SU-DHL-6 (cell line): ENCODE results near the gene ZSWIM7.

Experiments used
- H2AFZ ChIP-seq: fragments of 200-600 bp; sonication (generic); 2 replicates; pipeline ENCODE4 v1.6.1; 2014; ENCODE audit warnings: low read depth, mild to moderate bottlenecking, moderate library complexity, mixed read lengths, antibody characterized with exemption, low read length; ENCODE audit not compliant: severe bottlenecking
- H3F3A ChIP-seq: fragments of 200-600 bp; shearing (Covaris generic); 2 replicates; pipeline ENCODE4 v1.6.0; 2016; ENCODE audit warnings: antibody characterized with exemption, mild to moderate bottlenecking; ENCODE audit not compliant: insufficient read depth
- H3K27ac ChIP-seq: fragments of 200-600 bp; sonication (generic); 2 replicates; pipeline ENCODE4 v1.5.1; 2016; ENCODE audit warnings: low read depth, mild to moderate bottlenecking, low read length, moderate library complexity, mixed read lengths
- H3K27me3 ChIP-seq: fragments of 200-600 bp; sonication (generic), shearing (Covaris generic); 2 replicates; pipeline ENCODE4 v1.6.0; 2014; ENCODE audit warnings: mild to moderate bottlenecking, low read length
- H3K36me3 ChIP-seq: fragments of 200-600 bp; sonication (generic); 2 replicates; pipeline ENCODE4 v1.6.1; 2014; ENCODE audit warnings: mild to moderate bottlenecking, low read length, mixed read lengths
- H3K4me2 ChIP-seq: fragments of 300-600, 200-600 bp; shearing (Covaris generic), sonication (generic); 2 replicates; pipeline ENCODE4 v1.6.0; 2014; ENCODE audit warnings: low read length, low read depth, mild to moderate bottlenecking; ENCODE audit not compliant: poor library complexity, severe bottlenecking
- H3K4me3 ChIP-seq: fragments of 200-600 bp; sonication (generic); 2 replicates; pipeline ENCODE4 v1.5.1; 2014; ENCODE audit warnings: antibody characterized with exemption, low read length, mild to moderate bottlenecking, mixed read lengths; ENCODE audit not compliant: insufficient read depth, poor library complexity, severe bottlenecking
- H3K79me2 ChIP-seq: fragments of 200-600 bp; sonication (generic); 2 replicates; pipeline ENCODE4 v1.6.1; 2014; ENCODE audit warnings: mild to moderate bottlenecking, low read length, moderate library complexity; ENCODE audit not compliant: insufficient read depth
- H3K9ac ChIP-seq: fragments of 200-600 bp; sonication (generic); 2 replicates; pipeline ENCODE4 v1.7.0; 2014; ENCODE audit warnings: mild to moderate bottlenecking, low read length
- H3K9me2 ChIP-seq: fragments of 200-600 bp; sonication (generic); replicated peaks from 2 replicates; pipeline ENCODE4 v1.6.1; 2014; ENCODE audit warnings: low read length; ENCODE audit not compliant: insufficient read depth
- H3K9me3 ChIP-seq: fragments of 200-600 bp; sonication (generic); 2 replicates; pipeline ENCODE4 v1.6.1; 2014; ENCODE audit warnings: low read length, mixed read lengths; ENCODE audit not compliant: insufficient read depth
- H4K20me1 ChIP-seq: fragments of 200-600 bp; sonication (generic); 2 replicates; pipeline ENCODE4 v1.6.1; 2014; ENCODE audit warnings: low read depth, mild to moderate bottlenecking, antibody characterized with exemption, low read length, moderate library complexity, mixed read lengths
- CTCF ChIP-seq: fragments of 200-600 bp; sonication (generic); IDR thresholded peaks from one replicate; pipeline ENCODE4 v1.5.1; 2017; ENCODE audit warnings: antibody characterized with exemption, mild to moderate bottlenecking, low read length, moderate library complexity; ENCODE audit not compliant: insufficient read depth, poor library complexity, severe bottlenecking
- EZH2phosphoT487 ChIP-seq: fragments of 200-600 bp; sonication (generic), shearing (Covaris generic); conservative IDR thresholded peaks from 2 replicates; pipeline ENCODE4 v1.6.1; 2018; ENCODE audit warnings: mild to moderate bottlenecking, antibody characterized with exemption, low read length, moderate library complexity, mixed read lengths

ZSWIM7 gene

DNA sequence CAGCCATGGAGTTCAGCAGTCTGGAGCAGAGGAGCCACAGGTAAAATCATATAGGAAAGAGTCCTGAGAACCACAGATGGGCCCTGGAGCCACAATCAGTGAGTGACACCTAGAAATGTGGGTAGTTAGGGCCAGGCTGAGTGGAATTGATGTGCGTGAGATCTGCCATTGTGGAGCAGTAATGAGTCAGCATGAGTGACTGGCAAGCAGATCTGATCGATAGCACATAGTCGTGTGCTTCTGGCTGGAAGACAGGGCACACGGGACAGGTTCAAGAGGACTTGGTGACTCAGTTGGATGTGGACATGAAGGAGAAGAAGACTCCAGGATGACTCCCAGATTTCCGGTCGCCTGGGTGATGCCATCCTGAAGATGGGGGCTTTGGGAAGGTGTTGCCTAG is 42.3 kb downstream of the ZSWIM7 start:
- no peak overlapping the region for H3K27ac ChIP-seq
- H3K4me2 ChIP-seq: no peak overlapping the region
- H3K36me3 ChIP-seq: no peaks in the 10 kb centered on the region
- H4K20me1 ChIP-seq: no peaks in the 10 kb centered on the region
- H3K9me2 ChIP-seq: no peaks in the 10 kb centered on the region
- H3K79me2 ChIP-seq: no peaks in the 10 kb centered on the region
- H2AFZ ChIP-seq: no peak overlapping the region
- no peaks in the 10 kb centered on the region for H3F3A ChIP-seq
- no peaks in the 10 kb centered on the region for H3K27me3 ChIP-seq
- no peaks in the 10 kb centered on the region for H3K9me3 ChIP-seq
- TF ChIP-seq EZH2phosphoT487: no peak
- TF ChIP-seq CTCF: no peak
- no peak overlapping the region for H3K9ac ChIP-seq
- H3K4me3 ChIP-seq: no peak overlapping the region

GRCh38 chr17:15955793-15956541 is 43.5 kb downstream of the ZSWIM7 start:
- H4K20me1 ChIP-seq: no peaks in the 10 kb centered on the region
- TF ChIP-seq CTCF (no peak), EZH2phosphoT487 (no peak)
- H3F3A ChIP-seq: no peaks in the 10 kb centered on the region
- no peak overlapping the region for H3K4me3 ChIP-seq
- no peak overlapping the region for H3K9ac ChIP-seq
- H3K9me2 ChIP-seq: no peaks in the 10 kb centered on the region
- H2AFZ ChIP-seq: no peak overlapping the region
- no peaks in the 10 kb centered on the region for H3K27me3 ChIP-seq
- no peak overlapping the region for H3K27ac ChIP-seq
- H3K4me2 ChIP-seq: no peak overlapping the region
- no peaks in the 10 kb centered on the region for H3K36me3 ChIP-seq
- H3K79me2 ChIP-seq: no peaks in the 10 kb centered on the region
- H3K9me3 ChIP-seq: no peaks in the 10 kb centered on the region

- Histone ChIP-seq H3K9ac (no peak overlapping the region), H3K4me3 (no peak overlapping the region), H3F3A (no peaks in the 10 kb centered on the region), H3K36me3 (no peaks in the 10 kb centered on the region), H3K27me3 (no peaks in the 10 kb centered on the region), H3K9me2 (no peaks in the 10 kb centered on the region), H3K4me2 (no peak overlapping the region), H3K9me3 (no peaks in the 10 kb centered on the region), H3K27ac (no peak overlapping the region), H3K79me2 (no peaks in the 10 kb centered on the region), H4K20me1 (no peaks in the 10 kb centered on the region), H2AFZ (no peak overlapping the region)
- TF ChIP-seq CTCF: no peak
- no peak for TF ChIP-seq EZH2phosphoT487
These were observed 45.3 kb downstream of the ZSWIM7 start for GRCh38 chr17:15954222-15954621.
